ENCODE measurements around the gene CORIN. TPM values are rescaled to one million over a fixed set of nuclear protein-coding genes. Genes with fewer than 3 reads are reported as not detected.

Gene CORIN
- under 0.01 TPM for total RNA-seq

DNA sequence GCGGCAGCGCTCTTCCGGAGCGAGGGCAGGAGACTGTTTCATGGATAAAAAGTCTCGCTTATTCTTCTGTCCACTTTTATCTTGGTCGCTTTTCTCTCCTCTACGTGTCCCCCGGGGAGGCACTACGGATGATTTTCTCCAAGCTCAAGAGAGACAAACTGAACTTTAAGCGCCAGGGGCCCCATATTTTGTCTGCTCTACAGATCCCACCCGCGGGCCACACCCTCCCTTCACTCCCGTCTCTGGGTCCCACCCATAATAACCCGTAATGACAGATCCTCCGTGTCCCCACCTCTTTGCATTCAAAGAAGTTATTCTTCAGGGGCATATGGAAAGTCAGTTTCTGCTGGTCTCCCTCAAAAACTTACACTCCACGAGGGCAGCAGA lies at the start of gene CORIN:
CORIN (minus strand) TSS at position 160 of the 387 bp plus-strand sequence; CDS start at position 42, 118 bp downstream.
- peak in 1 of 3 donors; percentile 8 for DNase-seq (ENCODE audit: low read depth in 2 of 3, low spot score in 2 of 3)

- no peak for DNase-seq (ENCODE audit: low read depth in 2 of 3, low spot score in 2 of 3)
Observed at GRCh38 chr4:47882228-47882627, 44.4 kb upstream of the CORIN start.

- DNase-seq (ENCODE audit: low read depth in 2 of 3, low spot score in 2 of 3) = no peak
Observed at GRCh38 chr4:47879458-47879857, 41.6 kb upstream of the CORIN start.

DNA sequence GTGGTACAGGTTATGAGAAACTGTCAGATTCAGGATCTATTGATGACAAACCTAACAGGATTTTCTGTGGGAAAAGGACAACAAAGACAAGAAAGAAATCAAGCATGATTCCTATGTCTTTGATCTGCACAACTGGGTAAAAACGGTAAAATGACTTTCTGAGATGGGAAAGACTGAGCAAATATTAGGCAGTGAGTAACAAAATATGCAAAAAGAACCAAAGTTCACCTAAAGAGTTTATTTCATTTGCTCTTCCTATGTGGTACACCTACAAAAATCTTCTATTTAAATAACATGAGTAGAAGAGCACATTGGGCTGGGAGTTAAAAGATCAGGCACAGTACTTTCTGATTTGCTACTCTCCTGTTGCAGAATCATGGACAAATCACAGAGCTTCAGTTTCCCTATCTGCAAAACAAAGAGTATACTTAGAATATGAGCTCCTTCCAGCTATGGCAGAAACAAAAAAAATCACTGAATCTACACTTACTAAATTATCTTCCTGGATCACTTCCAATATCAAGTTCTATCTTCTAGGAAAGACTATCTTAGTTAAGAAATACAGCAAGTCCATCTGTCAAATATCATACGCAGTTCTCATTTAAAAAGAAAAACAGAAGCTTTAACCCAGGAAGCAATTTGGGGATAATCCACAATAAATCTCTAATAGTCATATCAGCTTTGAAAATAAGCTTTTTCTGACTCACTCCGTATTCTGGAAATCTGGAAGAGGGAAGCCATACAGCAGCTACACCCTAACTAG lies 39.1 kb upstream of the CORIN start:
- DNase-seq (ENCODE audit: low read depth in 2 of 3, low spot score in 2 of 3) = no peak

- DNase-seq (ENCODE audit: low read depth in 2 of 3, low spot score in 2 of 3) = no peak
Observed at GRCh38 chr4:47876310-47876709, 38.4 kb upstream of the CORIN start.

DNA sequence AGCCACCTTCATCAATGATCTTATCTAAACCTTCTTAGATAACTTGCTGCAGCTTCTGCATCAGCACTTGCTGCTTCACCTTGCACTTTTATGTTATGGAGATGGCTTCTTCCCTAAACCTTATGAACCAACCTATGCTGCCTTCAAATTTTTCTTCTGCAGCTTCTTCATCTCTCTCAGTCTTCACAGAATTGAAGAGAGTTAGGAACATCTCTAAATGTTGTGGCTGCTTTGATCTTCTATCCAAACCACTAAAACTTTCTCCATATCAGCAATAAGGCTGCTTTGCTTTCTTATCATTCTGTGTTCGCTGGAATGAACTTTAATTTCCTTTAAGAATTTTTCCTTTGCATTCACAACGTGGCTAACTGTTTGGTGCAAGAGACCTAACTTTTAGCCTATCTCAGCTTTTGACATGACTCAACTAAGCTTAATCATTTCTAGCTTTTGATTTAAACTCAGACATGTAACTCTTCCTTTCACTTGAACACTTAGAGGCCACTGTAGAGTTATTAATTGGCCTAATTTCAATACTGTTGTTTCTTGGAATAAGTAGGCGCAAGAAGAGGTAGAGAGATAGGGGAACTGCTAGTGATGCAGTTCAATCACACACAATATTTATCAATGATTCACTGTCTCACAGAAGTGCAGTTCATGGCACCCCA lies 36.1 kb upstream of the CORIN start:
- no peak for DNase-seq (ENCODE audit: low read depth in 2 of 3, low spot score in 2 of 3)

DNA sequence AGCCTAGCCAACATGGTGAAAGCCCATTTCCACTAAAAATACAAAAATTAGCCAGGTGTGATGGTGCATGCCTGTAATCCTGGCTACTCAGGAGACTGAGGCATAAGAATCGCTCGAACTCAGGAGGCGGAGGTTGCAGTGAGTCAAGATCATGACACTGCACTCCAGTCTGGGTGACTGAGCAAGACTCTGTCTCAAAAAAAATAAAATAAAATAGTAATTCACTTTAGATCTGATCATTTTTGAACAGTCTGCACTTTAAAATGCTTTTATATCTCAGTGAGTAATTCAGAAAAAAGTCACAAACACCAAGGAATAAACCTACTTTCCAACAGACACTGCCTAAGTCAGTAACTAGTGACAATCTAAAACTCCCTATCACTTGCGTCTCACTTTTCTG lies 25.6 kb upstream of the CORIN start:
- no peak for DNase-seq (ENCODE audit: low read depth in 2 of 3, low spot score in 2 of 3)

GRCh38 chr4:47862297-47862696 lies 24.4 kb upstream of the CORIN start:
- DNase-seq (ENCODE audit: low read depth in 2 of 3, low spot score in 2 of 3) = no peak

GRCh38 chr4:47860305-47860704 lies 22.4 kb upstream of the CORIN start:
- no peak for DNase-seq (ENCODE audit: low read depth in 2 of 3, low spot score in 2 of 3)

DNA sequence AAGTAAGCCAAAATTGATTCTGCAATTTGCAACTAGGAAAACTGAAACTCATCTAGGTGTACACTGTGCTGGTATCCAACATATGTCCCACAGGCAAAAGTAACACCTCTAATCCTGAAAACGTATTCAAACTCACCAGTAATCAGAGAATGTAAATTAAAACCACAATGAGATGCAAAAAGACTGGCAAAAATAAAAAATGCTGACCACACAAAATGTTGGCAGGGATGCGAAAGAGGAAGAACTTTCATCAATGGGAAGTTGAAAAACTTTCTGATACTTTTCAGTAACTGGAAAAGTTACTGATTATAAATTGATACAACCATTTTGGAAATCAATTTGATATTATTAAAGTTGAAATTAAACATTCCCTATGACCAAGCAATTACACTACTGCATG lies 20.1 kb upstream of the CORIN start:
- DNase-seq (ENCODE audit: low read depth in 2 of 3, low spot score in 2 of 3) = no peak

- DNase-seq (ENCODE audit: low read depth in 2 of 3, low spot score in 2 of 3) = no peak
Observed at GRCh38 chr4:47856713-47857112, 18.8 kb upstream of the CORIN start.

DNA sequence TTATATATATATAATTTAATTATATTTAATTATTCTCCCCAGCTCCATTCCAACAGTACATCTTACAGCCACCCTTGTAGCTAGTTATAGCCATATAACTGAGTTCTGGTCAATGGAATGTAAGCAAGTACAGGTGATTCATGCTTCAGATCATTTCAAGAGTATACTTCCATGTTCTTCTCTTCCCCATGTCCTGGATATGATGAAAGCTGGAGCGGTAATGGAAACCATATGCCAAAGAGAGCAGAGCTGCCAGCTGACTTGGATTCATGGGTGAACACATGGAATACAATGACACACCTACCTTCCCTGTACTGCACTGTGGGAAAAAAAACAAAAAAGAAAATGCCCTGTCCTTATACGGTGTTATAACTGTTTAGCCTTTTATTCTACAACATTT lies 17.5 kb upstream of the CORIN start:
- DNase-seq (ENCODE audit: low read depth in 2 of 3, low spot score in 2 of 3) = no peak

DNA sequence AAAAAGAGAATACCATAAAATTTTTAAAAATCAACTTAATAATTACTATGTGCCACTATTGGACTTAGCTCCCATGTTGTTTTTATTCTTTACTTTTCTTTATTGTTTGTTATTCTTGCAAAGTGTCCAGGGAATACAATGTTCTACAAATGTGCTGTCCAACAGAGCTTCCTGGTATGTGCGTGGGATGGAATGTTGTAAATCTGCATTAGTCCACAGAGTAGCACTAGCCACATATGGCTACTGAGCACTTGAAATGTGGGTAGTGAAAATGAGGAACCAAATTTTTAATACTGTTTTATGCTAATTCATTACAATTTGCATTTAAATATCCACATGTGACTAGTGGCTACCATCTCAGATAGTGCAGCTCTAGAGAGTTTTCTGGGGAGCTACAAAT lies 14.3 kb upstream of the CORIN start:
- DNase-seq (ENCODE audit: low read depth in 2 of 3, low spot score in 2 of 3) = no peak

GRCh38 chr4:47849466-47849865 lies 11.6 kb upstream of the CORIN start:
- no peak for DNase-seq (ENCODE audit: low read depth in 2 of 3, low spot score in 2 of 3)

DNA sequence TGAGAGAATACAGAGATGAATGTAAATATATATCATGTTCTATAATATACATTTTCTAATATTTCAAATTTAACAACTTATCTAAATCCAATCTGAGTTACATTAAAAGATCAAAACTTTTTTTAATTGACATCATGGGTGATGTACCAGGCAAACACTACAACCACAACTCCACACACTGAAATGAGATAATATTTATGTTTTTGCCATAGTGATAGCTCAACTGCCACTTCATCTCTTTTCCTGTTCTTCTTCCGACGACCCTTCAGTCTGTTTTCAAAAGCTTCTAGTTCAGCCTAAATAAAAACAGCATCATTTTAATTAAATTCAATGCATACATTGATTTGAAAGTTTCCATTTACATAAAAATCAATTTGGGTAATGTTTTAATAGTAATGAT lies 10.2 kb upstream of the CORIN start:
- peak in 2 of 3 donors; percentile 5 to 38 for DNase-seq (ENCODE audit: low read depth in 2 of 3, low spot score in 2 of 3)

- DNase-seq (ENCODE audit: low read depth in 2 of 3, low spot score in 2 of 3) = no peak
Observed at GRCh38 chr4:47842985-47843384, 5.1 kb upstream of the CORIN start.

- no peak for DNase-seq (ENCODE audit: low read depth in 2 of 3, low spot score in 2 of 3)
Observed at GRCh38 chr4:47840291-47840690, 2.4 kb upstream of the CORIN start.

DNA sequence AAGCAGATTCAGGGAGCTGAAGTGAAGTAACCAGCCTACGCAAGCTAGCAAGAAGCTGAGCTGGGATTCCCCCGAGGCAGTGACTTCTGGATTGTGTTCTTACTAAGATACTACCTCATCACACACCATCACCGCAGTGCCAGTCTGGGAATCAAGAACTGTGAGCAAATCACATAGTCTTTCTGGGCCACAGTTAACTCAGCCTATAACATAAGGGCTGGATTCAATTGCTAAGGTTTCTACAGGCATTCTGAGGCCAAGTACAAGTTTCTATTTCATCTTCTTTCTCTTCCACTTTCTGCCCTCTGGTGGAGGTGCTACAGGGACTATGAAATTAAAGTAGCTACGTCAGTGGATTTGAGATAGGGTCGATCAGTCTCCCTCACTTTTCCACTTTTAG lies 1.4 kb upstream of the CORIN start:
- DNase-seq (ENCODE audit: low read depth in 2 of 3, low spot score in 2 of 3) = peak in 2 of 3 donors; percentile 31 to 68

DNA sequence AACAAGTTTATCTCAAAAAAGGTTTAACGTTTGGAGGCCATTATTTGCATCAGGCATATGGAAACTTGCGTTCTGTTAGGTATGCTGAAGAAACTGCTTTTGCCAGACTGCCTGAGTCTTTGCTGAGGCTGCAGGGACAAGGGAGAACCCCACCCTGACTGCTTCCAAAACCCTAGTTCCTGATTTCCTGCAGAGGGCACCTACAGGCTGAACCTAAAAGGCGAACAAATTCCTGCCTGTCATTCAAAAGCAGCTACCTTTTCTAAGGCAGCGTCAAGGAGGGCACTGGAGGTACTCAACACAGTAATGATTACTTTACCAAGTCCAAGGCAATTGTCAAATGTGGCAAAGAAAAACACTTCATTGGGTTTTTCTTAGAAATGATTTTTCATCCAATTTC lies 578 bp upstream of the CORIN start:
- no peak for DNase-seq (ENCODE audit: low read depth in 2 of 3, low spot score in 2 of 3)

DNA sequence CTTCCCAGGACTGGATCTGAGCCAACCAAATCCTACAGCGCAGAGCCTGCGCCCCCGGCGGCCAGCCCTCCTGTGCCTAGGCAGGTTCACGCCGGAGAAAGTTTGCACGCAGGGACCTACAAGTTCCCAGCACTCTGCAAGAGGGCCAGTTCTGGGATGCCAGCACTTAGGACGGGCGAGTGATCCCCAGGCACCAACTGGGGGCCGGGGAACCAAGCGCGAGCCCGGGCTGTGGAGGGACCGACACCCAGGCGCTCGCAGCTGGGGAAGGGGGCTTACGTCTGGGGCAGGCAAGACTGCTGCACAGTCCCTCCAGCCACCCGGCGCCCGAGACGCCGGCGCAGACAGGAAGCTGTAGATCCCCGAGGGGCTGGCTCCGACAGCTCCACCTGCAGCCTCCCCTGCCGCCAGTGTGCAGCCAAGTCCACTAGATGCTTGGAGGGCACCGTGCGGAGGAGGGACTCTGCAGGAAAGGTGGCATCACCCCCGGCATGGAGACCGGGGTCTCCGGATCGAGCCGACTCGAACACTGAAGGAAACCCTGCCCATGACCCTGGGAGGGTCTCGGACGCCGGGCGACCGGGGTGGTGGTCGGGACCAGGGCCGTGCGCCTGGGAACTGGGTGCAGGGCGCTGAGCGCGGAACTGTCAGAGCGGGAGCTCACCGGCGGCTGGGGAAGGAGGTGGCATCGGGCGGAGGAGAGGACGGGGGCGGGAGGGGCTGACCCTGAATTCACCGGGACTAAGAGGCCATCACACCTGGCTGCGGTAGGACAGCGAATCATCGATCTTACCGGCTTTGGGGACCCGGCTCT lies 566 bp downstream of the CORIN start:
- DNase-seq (ENCODE audit: low read depth in 2 of 3, low spot score in 2 of 3) = peak in 2 of 3 donors; percentile 43 to 56

DNA sequence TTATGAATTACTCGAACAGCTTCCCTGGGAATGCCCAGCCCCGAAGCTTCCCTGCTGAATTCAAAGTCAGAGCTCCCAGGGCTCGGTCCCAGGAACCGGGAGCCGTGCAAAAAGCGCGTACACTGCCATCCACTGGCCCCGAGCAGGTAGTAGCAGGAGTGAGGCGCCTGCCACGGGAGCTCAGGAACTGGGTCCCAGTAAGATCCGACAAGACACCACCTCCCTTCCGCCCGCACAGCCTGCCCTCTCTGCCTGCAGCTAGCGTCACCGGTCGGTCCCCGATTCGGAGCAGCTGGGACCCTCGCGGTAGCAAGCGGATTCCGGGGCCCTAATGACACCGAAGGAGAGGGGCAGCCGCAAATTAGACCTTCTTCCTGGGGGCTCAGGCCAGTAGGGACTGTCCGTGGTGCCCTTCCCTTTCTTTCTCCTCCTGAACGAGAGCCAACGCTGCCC lies 1.2 kb downstream of the CORIN start:
- DNase-seq (ENCODE audit: low read depth in 2 of 3, low spot score in 2 of 3) = peak in 2 of 3 donors; percentile 23 to 29
